HCT116 (cell line): ENCODE data around the gene SNX3. TPM values are rescaled to one million over a fixed set of nuclear protein-coding genes. Genes with fewer than 3 reads are reported as not detected.

Source experiments
- ATAC-seq: fragments of 200-7000 bp; cut with Tn5 transposase; 2 replicates; pipeline ENCODE4 v1.9.1; 2020; ENCODE audit warnings: mild to moderate bottlenecking, moderate library complexity
- BruUV-seq: library from RNA; stranded (reverse); fragments of 400-500 nt; replicated peaks from 2 replicates; lab custom pipeline; 2021; lab: Mats Ljungman, UMichigan
- CTCF ChIA-PET: fragments of 300-600 bp; sonication (Branson Sonifier 250); formaldehyde crosslinking; loops from one replicate; lab custom pipeline; 2021; ENCODE audit warnings: antibody characterized with exemption; lab: Charles Lee
- POLR2A ChIA-PET: fragments of 300-600, 350-600 bp; sonication (Branson Sonifier 250); formaldehyde crosslinking; loops from one replicate; lab custom pipeline; 2021; ENCODE audit warnings: antibody characterized with exemption; lab: Charles Lee
- RAD21 ChIA-PET, 2 experiments: fragments of 300-600 bp; sonication (Branson Sonifier 250); formaldehyde crosslinking; loops; one replicate each; lab custom pipeline; 2023; ENCODE audit warnings: low total read pairs in 2 of 2; ENCODE audit not compliant: uncharacterized antibody in 2 of 2, unreplicated experiment in 2 of 2, low non-redundant PET in 1 of 2; lab: Charles Lee
- DNase-seq: peaks from one replicate; pipeline ENCODE4 v3.0.0-alpha.2; 2010; ENCODE audit warnings: low read depth, low spot score
- H2AFZ ChIP-seq: fragments of 200-600 bp; shearing (Covaris generic), sonication (generic); 2 replicates; pipeline ENCODE4 v1.6.1; 2017; ENCODE audit warnings: low read depth, mixed run types, mixed read lengths, antibody characterized with exemption, low read length; ENCODE audit not compliant: poor library complexity, severe bottlenecking
- H3K27ac ChIP-seq: 2 replicates; pipeline ENCODE4 v1.5.1; 2012; ENCODE audit warnings: low read depth, low read length
- H3K27me3 ChIP-seq: fragments of 200-600 bp; sonication (generic); 2 replicates; pipeline ENCODE4 v1.6.1; 2016; ENCODE audit warnings: mixed run types, low read length, mixed read lengths; ENCODE audit not compliant: insufficient read depth
- H3K36me3 ChIP-seq, 2 experiments: fragments of 200-500 bp in 1 of 2; fragments of 200-600 bp in 1 of 2; sonication (Bioruptor generic) in 1 of 2; sonication (generic) in 1 of 2; 2 replicates each; pipeline versions ENCODE4 v1.5.1 to v1.6.1; 2014 to 2016; ENCODE audit warnings: low read length in 2 of 2, inconsistent platforms in 1 of 2, mixed read lengths in 1 of 2, mixed run types in 1 of 2; ENCODE audit not compliant: insufficient read depth in 2 of 2, control insufficient read depth in 1 of 2
- H3K4me1 ChIP-seq, 2 experiments: fragments of 200-600 bp in 1 of 2; sonication (generic) in 1 of 2; 2 replicates each; pipeline versions ENCODE4 v1.5.1 to v1.6.1; 2012 to 2017; ENCODE audit warnings: low read length in 2 of 2, inconsistent platforms in 1 of 2, mild to moderate bottlenecking in 1 of 2, mixed read lengths in 1 of 2, mixed run types in 1 of 2, moderate library complexity in 1 of 2; ENCODE audit not compliant: insufficient read depth in 2 of 2, control insufficient read depth in 1 of 2
- H3K4me2 ChIP-seq: fragments of 200-600 bp; sonication (generic); 2 replicates; pipeline ENCODE4 v1.6.1; 2017; ENCODE audit warnings: mixed run types, low read length, mixed read lengths
- H3K4me3 ChIP-seq, 2 experiments: fragments of 200-600 bp in 1 of 2; sonication (generic) in 1 of 2; replicated peaks in 1 of 2; 2 replicates each; pipeline ENCODE4 v1.5.1; 2011 to 2016; ENCODE audit warnings: low read length in 2 of 2, control low read depth in 1 of 2, low read depth in 1 of 2, mild to moderate bottlenecking in 1 of 2, mixed read lengths in 1 of 2, mixed run types in 1 of 2
- H3K79me2 ChIP-seq: fragments of 200-600 bp; sonication (generic); 2 replicates; pipeline ENCODE4 v1.6.1; 2017; ENCODE audit warnings: mild to moderate bottlenecking, mixed run types, low read length, moderate library complexity, mixed read lengths; ENCODE audit not compliant: insufficient read depth
- H3K9ac ChIP-seq: fragments of 200-600 bp; sonication (generic); 2 replicates; pipeline ENCODE4 v1.6.1; 2016; ENCODE audit warnings: low read length, mixed read lengths
- H3K9me2 ChIP-seq: fragments of 200-600 bp; sonication (generic), shearing (Covaris generic); 2 replicates; pipeline ENCODE4 v1.6.1; 2017; ENCODE audit warnings: mixed run types, mild to moderate bottlenecking, moderate library complexity; ENCODE audit not compliant: insufficient read depth
- H3K9me3 ChIP-seq, 2 experiments: fragments of 200-500 bp in 1 of 2; fragments of 200-600 bp in 1 of 2; sonication (Bioruptor generic) in 1 of 2; sonication (generic) in 1 of 2; 2 replicates each; pipeline ENCODE4 v1.6.1; 2014 to 2017; ENCODE audit warnings: low read length in 2 of 2, mixed read lengths in 2 of 2, inconsistent platforms in 1 of 2, low read depth in 1 of 2, mild to moderate bottlenecking in 1 of 2, mixed run types in 1 of 2, moderate library complexity in 1 of 2; ENCODE audit not compliant: control insufficient read depth in 1 of 2, insufficient read depth in 1 of 2
- H4K20me1 ChIP-seq: fragments of 200-600 bp; sonication (generic), shearing (Covaris generic); 2 replicates; pipeline ENCODE4 v1.6.1; 2017; ENCODE audit warnings: mixed run types, mild to moderate bottlenecking, moderate library complexity; ENCODE audit not compliant: insufficient read depth
- EGR1 ChIP-seq: IDR thresholded peaks from 2 replicates; pipeline ENCODE4 v1.6.1; 2012; ENCODE audit warnings: low read depth
- ELF1 ChIP-seq: IDR thresholded peaks from 2 replicates; pipeline ENCODE4 v1.6.1; 2012; ENCODE audit warnings: low read depth, borderline replicate concordance
- EZH2phosphoT487 ChIP-seq: fragments of 200-600 bp; IDR thresholded peaks from 2 replicates; pipeline ENCODE4 v1.6.1; 2018; ENCODE audit warnings: antibody characterized with exemption, borderline replicate concordance
- JUND ChIP-seq: IDR thresholded peaks from 2 replicates; pipeline ENCODE4 v1.6.1; 2012
- POLR2AphosphoS5 ChIP-seq: IDR thresholded peaks from 2 replicates; pipeline ENCODE4 v1.6.1; 2011; ENCODE audit warnings: mild to moderate bottlenecking, low read depth, low read length, moderate library complexity
- SP1 ChIP-seq: IDR thresholded peaks from 2 replicates; pipeline ENCODE4 v1.6.1; 2012; ENCODE audit warnings: low read depth
- TCF7L2 ChIP-seq: IDR thresholded peaks from 2 replicates; pipeline ENCODE4 v1.7.0; 2011; ENCODE audit warnings: borderline replicate concordance, inconsistent platforms; ENCODE audit not compliant: insufficient read depth, insufficient read length; ENCODE audit errors: extremely low read depth
- YY1 ChIP-seq: IDR thresholded peaks from 2 replicates; pipeline ENCODE4 v1.6.1; 2011; ENCODE audit warnings: low read length, low read depth, moderate library complexity, mild to moderate bottlenecking; ENCODE audit not compliant: insufficient replicate concordance; ENCODE audit errors: extremely low read depth
- ZBTB33 ChIP-seq: IDR thresholded peaks from 2 replicates; pipeline ENCODE4 v1.6.1; 2011; ENCODE audit warnings: mild to moderate bottlenecking, low read length, moderate library complexity; ENCODE audit not compliant: insufficient replicate concordance; ENCODE audit errors: extremely low read depth
- ZNF274 ChIP-seq: fragments of 200-500 bp; sonication (Bioruptor generic); IDR thresholded peaks from 2 replicates; pipeline ENCODE4 v1.6.1; 2014; ENCODE audit warnings: mild to moderate bottlenecking, low read depth, low read length, inconsistent platforms
- intact Hi-C: fragments of 100-400 bp; cut with micrococcal nuclease; formaldehyde crosslinking; loops from 2 replicates; pipeline ENCODE4 v1.10.0; 2022
- total RNA-seq: library from RNA; stranded (reverse); gene quantifications from one replicate; pipeline ENCODE4 v1.2.1, GENCODE V29; 2021; ENCODE audit not compliant: unreplicated experiment

Gene SNX3
- total RNA-seq, 1 experiment from 2014 or later = 111 TPM

DNA sequence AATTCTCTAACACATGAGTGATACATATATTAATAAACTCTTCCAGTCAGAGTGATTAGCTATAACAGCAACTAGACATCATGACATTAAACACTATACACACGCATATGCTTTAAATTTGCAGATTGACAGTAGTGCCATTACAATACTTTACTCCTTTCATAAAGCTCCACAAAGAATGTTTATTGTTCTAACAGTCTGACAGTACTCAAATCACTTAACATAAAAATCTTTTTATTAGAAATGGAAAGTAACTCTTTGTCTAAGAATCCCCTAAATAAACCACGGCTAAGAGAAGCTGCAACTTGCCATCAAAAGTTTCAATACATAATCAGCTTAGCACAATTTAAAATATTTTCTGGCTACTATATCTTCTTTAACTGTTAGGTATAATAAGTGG, 24.0 kb downstream of the SNX3 start:
- H3K36me3 ChIP-seq = no peaks in the 10 kb centered on the region
- no peak overlapping the region for H3K9ac ChIP-seq
- H3K79me2 ChIP-seq = peaks cover 79% of the 10 kb centered on the region
- BruUV-seq = no TSS peak
- no peak overlapping the region for H3K27ac ChIP-seq
- 0 out of 2 replicates have a peak, but pooled peaks cover 7% of the 10 kb centered on the region for H4K20me1 ChIP-seq
- POLR2A ChIA-PET = no interaction called here
- H3K9me2 ChIP-seq = no peaks in the 10 kb centered on the region
- H3K9me3 ChIP-seq = no peaks in the 10 kb centered on the region
- CTCF ChIA-PET = no interaction called here
- H3K4me1 ChIP-seq = no peaks in the 10 kb centered on the region
- no peak overlapping the region for H2AFZ ChIP-seq
- TF ChIP-seq TCF7L2 (no peak), ZBTB33 (no peak), YY1 (no peak), JUND (no peak), POLR2AphosphoS5 (no peak), ELF1 (no peak), EGR1 (no peak), EZH2phosphoT487 (no peak), ZNF274 (no peak), SP1 (no peak)
- DNase-seq (no peak), ATAC-seq (no peak)
- no peak overlapping the region for H3K4me2 ChIP-seq
- no peaks in the 10 kb centered on the region for H3K27me3 ChIP-seq
- H3K4me3 ChIP-seq = no peak overlapping the region
- RAD21 ChIA-PET = no interaction called here
- intact Hi-C loops = no loop called here
